ENCODE measurements around the gene IL1A. TPM values are rescaled to one million over a fixed set of nuclear protein-coding genes. Genes with fewer than 3 reads are reported as not detected.

IL1A gene
- total and polyA plus RNA-seq, 2 donors (not counting 3 experiments of a cell fraction or from before 2014, with no cell fraction given) = 0.29 to 1.4 TPM

DNA sequence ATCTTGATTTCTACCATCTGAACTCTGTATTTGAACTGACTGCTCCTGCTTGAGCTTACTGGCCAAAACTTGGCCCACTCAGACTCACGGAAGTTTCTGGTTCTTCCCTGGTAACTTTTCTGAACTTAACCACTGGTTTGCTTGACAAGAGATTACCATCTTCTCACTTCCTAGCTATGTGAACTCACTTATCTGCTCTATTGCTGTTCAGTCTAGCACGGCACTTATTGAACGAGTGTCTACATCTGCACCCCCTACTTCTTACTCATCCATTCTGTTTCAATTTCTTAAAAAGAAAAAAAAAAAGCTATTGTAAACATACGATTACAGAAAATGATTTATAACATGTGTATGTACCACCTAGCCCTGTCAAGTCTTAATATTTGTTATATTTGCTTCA is 28.8 kb downstream of the IL1A start:
- no TSS peak for BruUV-seq (replicated peaks)
- H4K20me1 ChIP-seq (replicated peaks; ENCODE audit: control insufficient read depth, extremely low read depth, insufficient read depth, low read length) = no peaks in the 10 kb centered on the region
- H3K27me3 ChIP-seq (ENCODE audit: control insufficient read depth in 2 of 2, insufficient read depth in 2 of 2, low read length in 2 of 2) = no peaks in the 10 kb centered on the region
- dilution Hi-C loops (cut with MboI; ENCODE audit: extremely low pct_ligation_motif_present, low sequenced_read_pairs) = loop anchor here (25.0 kb wide), 1 partner anchor 182 kb away; no protein-coding TSS in a partner anchor
- no peak overlapping the region for H3K27ac ChIP-seq (ENCODE audit: insufficient read depth, low read depth, low read length)
- ChIA-PET POLR2A (no interaction called here), CTCF (interaction anchor here (1.9 to 9.5 kb wide), 2 partner anchors 131 to 186 kb away, joined by 11 to 218 read pairs; no protein-coding TSS in a partner anchor)
- peaks cover 0 to 24% of the 10 kb centered on the region in 2 experiments for H3K36me3 ChIP-seq (ENCODE audit: control insufficient read depth in 2 of 2, extremely low read depth in 1 of 2, insufficient read depth in 2 of 2, low read length in 2 of 2)
- intact Hi-C loops (cut with micrococcal nuclease) = no loop called here
- H3K9ac ChIP-seq (replicated peaks; ENCODE audit: extremely low read depth, insufficient read depth, low read length) = no peak overlapping the region
- no peaks in the 10 kb centered on the region for H3K9me1 ChIP-seq (replicated peaks; ENCODE audit: control insufficient read depth, extremely low read depth, insufficient read depth, low read length)
- no peak for FAIRE-seq
- H2AFZ ChIP-seq (ENCODE audit: low read depth, low read length) = no peak overlapping the region
- DNase-seq (ENCODE audit: low read depth, low spot score) = no peak
- no peaks in the 10 kb centered on the region for H3K4me1 ChIP-seq (ENCODE audit: control insufficient read depth, extremely low read depth, insufficient read depth, low read length)
- H3K4me3 ChIP-seq (replicated peaks in 1 of 3; ENCODE audit: insufficient read depth in 1 of 3, low read depth in 1 of 3, low read length in 3 of 3) = no peak overlapping the region
- no peak for TF ChIP-seq GATA2 (IDR thresholded peaks at IDR 0.05; ENCODE audit: insufficient read depth, insufficient read length, low read depth, low read length)
- TF ChIP-seq, protein P1, sequence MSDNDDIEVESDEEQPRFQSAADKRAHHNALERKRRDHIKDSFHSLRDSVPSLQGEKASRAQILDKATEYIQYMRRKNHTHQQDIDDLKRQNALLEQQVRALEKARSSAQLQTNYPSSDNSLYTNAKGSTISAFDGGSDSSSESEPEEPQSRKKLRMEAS (IDR thresholded peaks at IDR 0.05; ENCODE audit: insufficient read depth, insufficient read length) = no peak
- TF ChIP-seq POLR2A (IDR thresholded peaks at IDR 0.05; ENCODE audit: low read depth, low read length) = no peak
- TF ChIP-seq, protein P2, sequence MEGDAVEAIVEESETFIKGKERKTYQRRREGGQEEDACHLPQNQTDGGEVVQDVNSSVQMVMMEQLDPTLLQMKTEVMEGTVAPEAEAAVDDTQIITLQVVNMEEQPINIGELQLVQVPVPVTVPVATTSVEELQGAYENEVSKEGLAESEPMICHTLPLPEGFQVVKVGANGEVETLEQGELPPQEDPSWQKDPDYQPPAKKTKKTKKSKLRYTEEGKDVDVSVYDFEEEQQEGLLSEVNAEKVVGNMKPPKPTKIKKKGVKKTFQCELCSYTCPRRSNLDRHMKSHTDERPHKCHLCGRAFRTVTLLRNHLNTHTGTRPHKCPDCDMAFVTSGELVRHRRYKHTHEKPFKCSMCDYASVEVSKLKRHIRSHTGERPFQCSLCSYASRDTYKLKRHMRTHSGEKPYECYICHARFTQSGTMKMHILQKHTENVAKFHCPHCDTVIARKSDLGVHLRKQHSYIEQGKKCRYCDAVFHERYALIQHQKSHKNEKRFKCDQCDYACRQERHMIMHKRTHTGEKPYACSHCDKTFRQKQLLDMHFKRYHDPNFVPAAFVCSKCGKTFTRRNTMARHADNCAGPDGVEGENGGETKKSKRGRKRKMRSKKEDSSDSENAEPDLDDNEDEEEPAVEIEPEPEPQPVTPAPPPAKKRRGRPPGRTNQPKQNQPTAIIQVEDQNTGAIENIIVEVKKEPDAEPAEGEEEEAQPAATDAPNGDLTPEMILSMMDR (IDR thresholded peaks at IDR 0.05; ENCODE audit: extremely low read depth in 1 of 2, insufficient read depth in 1 of 2, low read depth in 1 of 2, low read length in 2 of 2) = no peak
- TF ChIP-seq FOS (IDR thresholded peaks at IDR 0.05; ENCODE audit: borderline replicate concordance, insufficient read depth, low read length) = no peak
- TF ChIP-seq JUN (IDR thresholded peaks at IDR 0.05; ENCODE audit: borderline replicate concordance, insufficient read depth, insufficient read length, low read depth) = no peak
- no peak for TF ChIP-seq POLR2AphosphoS5 (IDR thresholded peaks at IDR 0.05; ENCODE audit: insufficient read depth, low read depth, low read length)
- TF ChIP-seq EZH2 (IDR thresholded peaks at IDR 0.05; ENCODE audit: borderline replicate concordance, low read depth, low read length, severe bottlenecking) = no peak
- no peak for TF ChIP-seq MYC (IDR thresholded peaks at IDR 0.05; ENCODE audit: low read depth, low read length)
- peaks cover 39% of the 10 kb centered on the region for H3K79me2 ChIP-seq (ENCODE audit: control insufficient read depth, insufficient read depth, low read length)
- no peaks in the 10 kb centered on the region for H3K9me3 ChIP-seq (replicated peaks; ENCODE audit: control insufficient read depth, insufficient read depth, low read length)
- no peak overlapping the region for H3K4me2 ChIP-seq (ENCODE audit: insufficient read depth, low read length)

Measured in endothelial cell of umbilical vein (primary cell).